SK-N-SH treated with all-trans-retinoic acid at 6 μM for 48 hours (cell line): Measurements from ENCODE around the gene AIG1.

ENCODE experiments used
- CREB5 ChIP-seq: fragments of 250-450 bp; sonication (Bioruptor Pico); IDR thresholded peaks from 2 replicates; pipeline ENCODE4 v1.5.1; 2020; ENCODE audit warnings: low read depth, mild to moderate bottlenecking, moderate library complexity
- CSRNP3 ChIP-seq: fragments of 250-450 bp; sonication (Bioruptor Pico); IDR thresholded peaks from 2 replicates; pipeline ENCODE4 v1.5.1; 2021; ENCODE audit warnings: mild to moderate bottlenecking, moderate library complexity
- PATZ1 ChIP-seq: fragments of 250-450 bp; sonication (Bioruptor Pico); IDR thresholded peaks from 2 replicates; pipeline ENCODE4 v1.8.0; 2020; ENCODE audit warnings: mild to moderate bottlenecking, moderate library complexity, borderline replicate concordance
- RARB ChIP-seq: fragments of 250-450 bp; sonication (Bioruptor Pico); IDR thresholded peaks from 2 replicates; pipeline ENCODE4 v1.8.0; 2021; ENCODE audit warnings: mild to moderate bottlenecking, moderate library complexity
- ZC3H10 ChIP-seq: fragments of 250-450 bp; sonication (Bioruptor Pico); IDR thresholded peaks from 2 replicates; pipeline ENCODE4 v1.5.1; 2021; ENCODE audit warnings: mild to moderate bottlenecking, moderate library complexity
- ZFP30 ChIP-seq: fragments of 450-650 bp; formaldehyde crosslinking; IDR thresholded peaks from 2 replicates; pipeline ENCODE4 v1.5.0; 2022; ENCODE audit warnings: mild to moderate bottlenecking, moderate library complexity

- TF ChIP-seq PATZ1: no peak
- no peak for TF ChIP-seq CREB5 (CRISPR knock-in tag)
- no peak for TF ChIP-seq RARB (CRISPR knock-in tag)
- no peak for TF ChIP-seq CSRNP3 (CRISPR knock-in tag)
- TF ChIP-seq ZC3H10: no peak
- no peak for TF ChIP-seq ZFP30 (CRISPR knock-in tag)
Observed at GRCh38 chr6:143243786-143244185, 183.1 kb downstream of the AIG1 start.
